Keratinocyte (primary cell): ENCODE measurements around the gene SQSTM1.

Experiments used
- EZH2 ChIP-seq: IDR thresholded peaks from one replicate; pipeline ENCODE4 v1.6.1; 2012; ENCODE audit warnings: inconsistent platforms, mild to moderate bottlenecking, low read length, moderate library complexity
- TF ChIP-seq, protein P1 (sequence below), 3 experiments: IDR thresholded peaks in 1 of 3; conservative IDR thresholded peaks in 1 of 3; optimal IDR thresholded peaks in 1 of 3; 2 replicates in 2 of 3; 3 replicates in 1 of 3; pipeline versions ENCODE3 to v1.5.1; 2011; ENCODE audit warnings: low read length in 3 of 3, mild to moderate bottlenecking in 3 of 3, moderate library complexity in 2 of 3, control low read depth in 1 of 3, inconsistent platforms in 1 of 3; ENCODE audit not compliant: insufficient read depth in 2 of 3; ENCODE audit errors: extremely low read depth in 1 of 3

DNA sequence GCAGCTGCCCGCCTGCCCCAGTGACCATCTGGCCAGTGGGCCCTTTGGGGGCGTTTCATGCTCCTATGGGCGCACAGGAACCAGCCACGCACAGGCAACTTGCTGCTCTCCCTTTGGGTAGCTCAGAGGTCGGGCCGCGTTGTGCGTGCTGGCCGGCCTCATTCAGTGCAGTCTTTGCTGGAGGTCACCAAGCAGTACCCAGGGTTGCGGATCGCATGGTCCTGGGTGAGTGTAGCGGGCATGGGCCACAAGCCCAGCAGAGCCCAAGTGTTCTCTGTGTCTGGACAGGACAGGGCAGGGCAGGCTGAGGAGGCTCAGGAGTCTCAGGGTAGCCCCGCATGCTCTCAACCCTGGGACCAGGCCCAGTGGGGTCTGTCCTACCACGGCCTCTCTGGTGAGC is 47.8 kb downstream of the SQSTM1 start:
- TF ChIP-seq EZH2, result no peak
- TF ChIP-seq, protein P1, sequence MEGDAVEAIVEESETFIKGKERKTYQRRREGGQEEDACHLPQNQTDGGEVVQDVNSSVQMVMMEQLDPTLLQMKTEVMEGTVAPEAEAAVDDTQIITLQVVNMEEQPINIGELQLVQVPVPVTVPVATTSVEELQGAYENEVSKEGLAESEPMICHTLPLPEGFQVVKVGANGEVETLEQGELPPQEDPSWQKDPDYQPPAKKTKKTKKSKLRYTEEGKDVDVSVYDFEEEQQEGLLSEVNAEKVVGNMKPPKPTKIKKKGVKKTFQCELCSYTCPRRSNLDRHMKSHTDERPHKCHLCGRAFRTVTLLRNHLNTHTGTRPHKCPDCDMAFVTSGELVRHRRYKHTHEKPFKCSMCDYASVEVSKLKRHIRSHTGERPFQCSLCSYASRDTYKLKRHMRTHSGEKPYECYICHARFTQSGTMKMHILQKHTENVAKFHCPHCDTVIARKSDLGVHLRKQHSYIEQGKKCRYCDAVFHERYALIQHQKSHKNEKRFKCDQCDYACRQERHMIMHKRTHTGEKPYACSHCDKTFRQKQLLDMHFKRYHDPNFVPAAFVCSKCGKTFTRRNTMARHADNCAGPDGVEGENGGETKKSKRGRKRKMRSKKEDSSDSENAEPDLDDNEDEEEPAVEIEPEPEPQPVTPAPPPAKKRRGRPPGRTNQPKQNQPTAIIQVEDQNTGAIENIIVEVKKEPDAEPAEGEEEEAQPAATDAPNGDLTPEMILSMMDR (optimal IDR thresholded peaks at IDR 0.05 in 1 of 3, IDR thresholded peaks at IDR 0.05 in 1 of 3, conservative IDR thresholded peaks at IDR 0.05 in 1 of 3; ENCODE audit: extremely low read depth in 1 of 3, insufficient read depth in 2 of 3, low read length in 3 of 3), result no peak
